ENCODE results near the gene GABPB1. TPM values are rescaled to one million over a fixed set of nuclear protein-coding genes. Genes with fewer than 3 reads are reported as not detected.

Gene GABPB1
- total and polyA plus RNA-seq, 9 donors: 7.0 to 21.9 (median 15.1) TPM

GRCh38 chr15:50328116-50328515, 26.9 kb downstream of the GABPB1 start:
- TF ChIP-seq CTCF (IDR thresholded peaks at IDR 0.05) (no peak), POLR2A (IDR thresholded peaks at IDR 0.05) (no peak), EP300 (IDR thresholded peaks at IDR 0.05) (no peak)
- H3K4me1 ChIP-seq (ENCODE audit: insufficient read depth): no peaks in the 10 kb centered on the region
- no peak overlapping the region for H3K27ac ChIP-seq
- WGBS, 3 donors: 76 to 85% (median 80%) methylated on average over 3 of the region's 3 CpGs
- no peaks in the 10 kb centered on the region for H3K27me3 ChIP-seq
- H3K36me3 ChIP-seq: no peaks in the 10 kb centered on the region
- intact Hi-C loops (cut with DNase I): no loop called here
- H3K9me3 ChIP-seq: no peaks in the 10 kb centered on the region
- DNase-seq: no peak
- no peak overlapping the region for H3K4me3 ChIP-seq

- Histone ChIP-seq H3K9me3 (no peaks in the 10 kb centered on the region), H3K4me1 (ENCODE audit: insufficient read depth) (no peaks in the 10 kb centered on the region), H3K27me3 (no peaks in the 10 kb centered on the region), H3K27ac (no peak overlapping the region), H3K4me3 (no peak overlapping the region), H3K36me3 (no peaks in the 10 kb centered on the region)
- TF ChIP-seq CTCF (IDR thresholded peaks at IDR 0.05) (no peak), EP300 (IDR thresholded peaks at IDR 0.05) (no peak), POLR2A (IDR thresholded peaks at IDR 0.05) (no peak)
- intact Hi-C loops (cut with DNase I): no loop called here
- no peak for DNase-seq
- 7 to 10% (median 9%) methylated on average over 3 of the region's 3 CpGs for WGBS, 3 donors
Observed at GRCh38 chr15:50321680-50322210, 33.3 kb downstream of the GABPB1 start.

GRCh38 chr15:50320504-50320903, 34.5 kb downstream of the GABPB1 start:
- DNase-seq: no peak
- no peaks in the 10 kb centered on the region for H3K9me3 ChIP-seq
- intact Hi-C loops (cut with DNase I): no loop called here
- no peaks in the 10 kb centered on the region for H3K36me3 ChIP-seq
- no peak overlapping the region for H3K27ac ChIP-seq
- H3K4me3 ChIP-seq: no peak overlapping the region
- TF ChIP-seq POLR2A (IDR thresholded peaks at IDR 0.05): no peak
- no peak for TF ChIP-seq CTCF (IDR thresholded peaks at IDR 0.05)
- no peak for TF ChIP-seq EP300 (IDR thresholded peaks at IDR 0.05)
- H3K27me3 ChIP-seq: no peaks in the 10 kb centered on the region
- H3K4me1 ChIP-seq (ENCODE audit: insufficient read depth): no peaks in the 10 kb centered on the region

- 95 to 97% (median 96%) methylated on average over 4 of the region's 4 CpGs for WGBS, 3 donors
- H3K4me3 ChIP-seq: no peak overlapping the region
- no peaks in the 10 kb centered on the region for H3K4me1 ChIP-seq (ENCODE audit: insufficient read depth)
- no peaks in the 10 kb centered on the region for H3K36me3 ChIP-seq
- intact Hi-C loops (cut with DNase I): no loop called here
- H3K27ac ChIP-seq: no peak overlapping the region
- no peaks in the 10 kb centered on the region for H3K27me3 ChIP-seq
- DNase-seq: no peak
- TF ChIP-seq POLR2A (IDR thresholded peaks at IDR 0.05) (no peak), EP300 (IDR thresholded peaks at IDR 0.05) (no peak), CTCF (IDR thresholded peaks at IDR 0.05) (no peak)
- H3K9me3 ChIP-seq: no peaks in the 10 kb centered on the region
Observed at GRCh38 chr15:50318697-50319096, 36.3 kb downstream of the GABPB1 start.
